ENCODE measurements around the gene FREM1.

DNA sequence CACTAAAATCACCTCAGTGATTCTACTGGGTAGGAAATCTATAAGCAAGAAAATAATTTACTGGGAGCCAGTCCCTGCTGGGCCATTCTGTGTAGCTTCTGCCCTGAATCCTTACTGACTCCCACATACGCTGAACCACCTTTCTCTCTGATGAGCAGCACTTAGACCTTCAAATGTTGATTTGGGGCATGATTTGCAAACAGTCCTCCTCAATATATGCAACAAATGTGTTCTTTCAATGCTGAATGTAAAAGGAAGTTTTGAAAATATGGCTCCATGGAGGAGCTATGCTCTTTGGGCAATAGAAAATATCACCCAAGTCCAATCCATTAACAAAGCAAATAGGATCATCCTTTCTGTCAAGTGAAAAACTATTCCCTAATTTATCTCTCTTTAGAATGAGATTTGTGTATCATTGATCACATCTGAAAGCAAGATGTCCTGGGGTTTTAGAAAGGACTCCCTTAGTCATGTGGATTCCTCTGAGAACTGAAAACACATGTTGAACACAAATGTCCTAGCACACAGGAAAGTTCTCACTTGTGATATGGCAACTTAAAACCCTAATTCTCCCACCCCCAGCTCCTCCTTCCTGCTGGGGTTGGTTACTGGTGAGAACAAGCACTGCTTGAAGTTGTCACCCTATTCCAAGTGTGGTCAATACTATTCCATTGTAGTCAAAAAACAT is 178.8 kb downstream of the FREM1 start:
- no peak for TF ChIP-seq POLR2A (IDR thresholded peaks at IDR 0.05)
- TF ChIP-seq, protein P1, sequence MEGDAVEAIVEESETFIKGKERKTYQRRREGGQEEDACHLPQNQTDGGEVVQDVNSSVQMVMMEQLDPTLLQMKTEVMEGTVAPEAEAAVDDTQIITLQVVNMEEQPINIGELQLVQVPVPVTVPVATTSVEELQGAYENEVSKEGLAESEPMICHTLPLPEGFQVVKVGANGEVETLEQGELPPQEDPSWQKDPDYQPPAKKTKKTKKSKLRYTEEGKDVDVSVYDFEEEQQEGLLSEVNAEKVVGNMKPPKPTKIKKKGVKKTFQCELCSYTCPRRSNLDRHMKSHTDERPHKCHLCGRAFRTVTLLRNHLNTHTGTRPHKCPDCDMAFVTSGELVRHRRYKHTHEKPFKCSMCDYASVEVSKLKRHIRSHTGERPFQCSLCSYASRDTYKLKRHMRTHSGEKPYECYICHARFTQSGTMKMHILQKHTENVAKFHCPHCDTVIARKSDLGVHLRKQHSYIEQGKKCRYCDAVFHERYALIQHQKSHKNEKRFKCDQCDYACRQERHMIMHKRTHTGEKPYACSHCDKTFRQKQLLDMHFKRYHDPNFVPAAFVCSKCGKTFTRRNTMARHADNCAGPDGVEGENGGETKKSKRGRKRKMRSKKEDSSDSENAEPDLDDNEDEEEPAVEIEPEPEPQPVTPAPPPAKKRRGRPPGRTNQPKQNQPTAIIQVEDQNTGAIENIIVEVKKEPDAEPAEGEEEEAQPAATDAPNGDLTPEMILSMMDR (IDR thresholded peaks at IDR 0.05 in 8 of 11, conservative IDR thresholded peaks at IDR 0.05 in 3 of 11) = no peak

Data from spleen (tissue), 7 donors.